Smooth muscle cell (in vitro differentiated cells): Measurements from ENCODE around the gene OR1J1. TPM values are rescaled to one million over a fixed set of nuclear protein-coding genes. Genes with fewer than 3 reads are reported as not detected.

Source experiments
- DNase-seq: peaks from one replicate; lab custom pipeline; 2025; ENCODE audit not compliant: unreplicated experiment; lab: John Stamatoyannopoulos, UW
- H2AFZ ChIP-seq: fragments of 200-600 bp; sonication (generic); 2 replicates; pipeline ENCODE4 v1.6.0; 2016; ENCODE audit warnings: antibody characterized with exemption, low read depth, mild to moderate bottlenecking
- H3F3A ChIP-seq: fragments of 200-600 bp; sonication (generic); 2 replicates; pipeline ENCODE4 v1.6.0; 2017; ENCODE audit warnings: antibody characterized with exemption, low read depth
- H3K27ac ChIP-seq: fragments of 200-600 bp; sonication (generic); 2 replicates; pipeline ENCODE4 v1.5.1; 2016; ENCODE audit warnings: low read depth, mild to moderate bottlenecking
- H3K27me3 ChIP-seq: fragments of 200-600 bp; sonication (generic); 2 replicates; pipeline ENCODE4 v1.6.1; 2016; ENCODE audit warnings: low read depth, mild to moderate bottlenecking
- H3K36me3 ChIP-seq: fragments of 200-600 bp; sonication (generic); 2 replicates; pipeline ENCODE4 v1.5.1; 2016; ENCODE audit warnings: low read depth
- H3K4me1 ChIP-seq: fragments of 200-600 bp; sonication (generic); 2 replicates; pipeline ENCODE4 v1.5.1; 2016; ENCODE audit warnings: low read depth
- H3K4me2 ChIP-seq: fragments of 200-600 bp; sonication (generic); 2 replicates; pipeline ENCODE4 v1.6.0; 2016; ENCODE audit warnings: mild to moderate bottlenecking
- H3K4me3 ChIP-seq: fragments of 200-600 bp; sonication (generic); 2 replicates; pipeline ENCODE4 v1.5.1; 2016; ENCODE audit warnings: mild to moderate bottlenecking
- H3K79me2 ChIP-seq: fragments of 200-600 bp; sonication (generic); 2 replicates; pipeline ENCODE4 v1.6.0; 2016; ENCODE audit warnings: low read depth, mild to moderate bottlenecking
- H3K9ac ChIP-seq: fragments of 200-600 bp; sonication (generic); 2 replicates; pipeline ENCODE4 v1.6.0; 2016; ENCODE audit warnings: low read depth
- H3K9me3 ChIP-seq: fragments of 200-600 bp; sonication (generic); replicated peaks from 2 replicates; pipeline ENCODE4 v1.5.1; 2016; ENCODE audit warnings: low read depth
- H4K20me1 ChIP-seq: fragments of 200-600 bp; sonication (generic); 2 replicates; pipeline ENCODE4 v1.6.0; 2016; ENCODE audit warnings: low read depth
- CTCF ChIP-seq: fragments of 200-600 bp; sonication (generic); IDR thresholded peaks from 2 replicates; pipeline ENCODE4 v1.5.1; 2017; ENCODE audit warnings: borderline replicate concordance, mild to moderate bottlenecking, antibody characterized with exemption; ENCODE audit not compliant: insufficient read depth, poor library complexity, severe bottlenecking
- WGBS: methylation state at CpG from one replicate; pipeline ENCODE4 v1.1.7; 2016; ENCODE audit warnings: low lambda C conversion rate; 5-methylcytosine and 5-hydroxymethylcytosine counted together
- polyA plus RNA-seq: library from polyadenylated mRNA; unstranded; fragments of >200 nt; fragmentation: Nextera tagmentation; extraction: Ambion mirVana; gene quantifications from 2 replicates; pipeline ENCODE4 v1.2.1, GENCODE V29; 2016
- total RNA-seq: library from RNA; depleted of rRNA; stranded (reverse); fragments of >200 nt; gene quantifications from 2 replicates; pipeline ENCODE4 v1.2.3, GENCODE V29; 2014

Gene OR1J1
- total and polyA plus RNA-seq, 2 experiments from 2014 or later = not detected

- no peak overlapping the region for H3K9ac ChIP-seq
- no peaks in the 10 kb centered on the region for H3K9me3 ChIP-seq
- no peaks in the 10 kb centered on the region for H4K20me1 ChIP-seq
- no peaks in the 10 kb centered on the region for H3F3A ChIP-seq
- no peaks in the 10 kb centered on the region for H3K36me3 ChIP-seq
- no peak for TF ChIP-seq CTCF
- no peaks in the 10 kb centered on the region for H3K4me1 ChIP-seq
- no peak for DNase-seq
- no peak overlapping the region for H2AFZ ChIP-seq
- H3K79me2 ChIP-seq = no peaks in the 10 kb centered on the region
- H3K4me3 ChIP-seq = no peak overlapping the region
- no peak overlapping the region for H3K4me2 ChIP-seq
- no peak overlapping the region for H3K27ac ChIP-seq
- no peaks in the 10 kb centered on the region for H3K27me3 ChIP-seq
- WGBS = 85% methylated on average over 3 of the region's 3 CpGs
Measured at GRCh38 chr9:122456123-122456522, 21.6 kb downstream of the OR1J1 start.

DNA sequence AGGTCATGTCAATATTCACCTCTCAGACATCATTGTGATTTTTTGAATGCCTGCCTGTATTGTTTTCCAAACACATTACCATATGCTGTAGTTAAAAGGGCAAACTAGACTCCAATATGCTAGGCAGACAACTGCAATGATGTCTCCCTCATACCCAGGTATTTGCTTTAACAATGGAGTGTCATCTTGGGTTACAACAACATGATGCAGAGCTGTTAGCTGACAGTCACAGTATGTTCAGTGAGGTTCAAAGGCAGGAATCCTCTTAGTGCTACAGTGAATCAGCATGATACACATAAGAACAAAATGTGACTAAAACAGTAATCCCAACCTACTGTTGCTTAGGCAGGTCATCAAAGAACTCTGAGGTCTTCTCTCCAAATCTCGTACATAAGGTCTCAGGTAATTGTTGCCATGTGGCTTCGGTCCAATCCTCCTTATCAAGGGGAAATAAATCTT, 24.0 kb downstream of the OR1J1 start:
- no peaks in the 10 kb centered on the region for H3K79me2 ChIP-seq
- no peaks in the 10 kb centered on the region for H3K9me3 ChIP-seq
- DNase-seq = no peak
- H4K20me1 ChIP-seq = no peaks in the 10 kb centered on the region
- H3K4me3 ChIP-seq = no peak overlapping the region
- WGBS = 87% methylated on average over 2 of the region's 2 CpGs
- H3K4me2 ChIP-seq = no peak overlapping the region
- no peaks in the 10 kb centered on the region for H3K27me3 ChIP-seq
- no peak for TF ChIP-seq CTCF
- no peak overlapping the region for H3K9ac ChIP-seq
- H3K36me3 ChIP-seq = no peaks in the 10 kb centered on the region
- H3K27ac ChIP-seq = no peak overlapping the region
- H3F3A ChIP-seq = no peaks in the 10 kb centered on the region
- no peak overlapping the region for H2AFZ ChIP-seq
- H3K4me1 ChIP-seq = no peaks in the 10 kb centered on the region

DNA sequence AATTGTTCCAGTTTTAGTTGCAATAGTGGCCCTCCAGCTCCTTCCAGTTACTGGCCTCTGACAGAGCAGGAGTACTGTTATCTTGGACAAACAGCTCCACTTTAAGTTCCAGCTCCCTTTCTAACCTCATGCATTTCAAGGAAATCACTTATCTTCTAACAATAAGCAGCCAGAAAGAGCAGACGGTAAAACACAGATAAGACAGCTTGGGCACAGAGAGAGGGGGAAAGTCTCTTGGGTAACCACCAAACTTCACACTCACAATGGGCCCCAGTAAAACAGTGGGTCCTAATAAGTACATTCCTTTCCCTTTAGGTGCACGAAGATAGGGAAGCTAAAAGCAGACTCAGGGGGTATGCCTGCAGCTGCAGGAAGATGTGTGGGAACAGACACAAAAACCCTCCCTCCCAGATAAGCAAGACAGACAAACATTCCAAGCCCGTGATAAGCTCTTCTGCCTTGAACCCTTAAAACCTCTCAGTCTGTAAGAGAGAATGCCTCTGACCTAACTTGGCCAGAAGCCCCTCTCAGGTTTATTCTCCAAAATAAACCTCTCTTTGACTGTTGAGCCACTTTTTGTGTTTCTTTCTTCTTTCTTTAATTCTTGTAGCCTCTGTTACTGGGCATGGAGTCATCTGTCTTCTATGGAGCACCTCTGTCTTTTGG, 30.8 kb downstream of the OR1J1 start:
- Histone ChIP-seq H3K9ac (no peak overlapping the region), H3K4me1 (no peaks in the 10 kb centered on the region), H3K36me3 (no peaks in the 10 kb centered on the region), H4K20me1 (no peaks in the 10 kb centered on the region), H2AFZ (no peak overlapping the region), H3K4me3 (no peak overlapping the region), H3K27me3 (no peaks in the 10 kb centered on the region), H3F3A (no peaks in the 10 kb centered on the region), H3K9me3 (no peaks in the 10 kb centered on the region), H3K4me2 (no peak overlapping the region), H3K27ac (no peak overlapping the region), H3K79me2 (no peaks in the 10 kb centered on the region)
- 58% methylated on average over 3 of the region's 3 CpGs for WGBS
- TF ChIP-seq CTCF = no peak
- DNase-seq = no peak

DNA sequence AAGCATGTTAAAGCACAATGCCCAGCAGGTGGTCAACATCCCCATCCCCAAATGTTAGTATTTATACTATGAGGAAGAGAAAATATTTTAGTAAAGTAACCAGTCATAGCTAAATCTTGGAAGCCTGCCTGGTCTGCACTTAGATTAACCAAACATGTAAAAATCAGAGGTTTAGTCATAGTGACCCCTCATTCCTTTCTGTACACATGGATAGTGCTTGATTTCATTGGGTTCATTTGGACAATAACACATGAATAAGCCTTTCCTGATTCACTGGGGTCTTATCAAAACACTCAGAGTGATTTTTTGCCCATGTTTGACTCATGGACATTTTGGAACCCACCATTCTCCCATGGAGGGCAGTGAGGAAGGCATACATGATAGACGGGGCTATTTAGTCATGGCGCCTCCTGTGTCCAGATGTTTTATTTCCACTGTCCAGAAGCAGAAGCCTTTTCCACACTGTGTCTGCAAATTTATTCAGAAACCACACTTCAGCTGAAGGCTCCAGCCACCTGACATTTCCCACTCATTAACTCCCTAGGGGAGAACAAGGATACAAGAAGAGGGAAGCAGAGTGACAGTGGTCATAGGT, 32.5 kb downstream of the OR1J1 start:
- Histone ChIP-seq H3K9ac (no peak overlapping the region), H3K27me3 (no peaks in the 10 kb centered on the region), H3K4me3 (no peak overlapping the region), H3K4me2 (no peak overlapping the region), H3K27ac (no peak overlapping the region), H3K4me1 (no peaks in the 10 kb centered on the region), H3K9me3 (no peaks in the 10 kb centered on the region), H4K20me1 (no peaks in the 10 kb centered on the region), H3K79me2 (no peaks in the 10 kb centered on the region), H3F3A (no peaks in the 10 kb centered on the region), H2AFZ (no peak overlapping the region), H3K36me3 (no peaks in the 10 kb centered on the region)
- DNase-seq = no peak
- WGBS = 85% methylated on average over 2 of the region's 2 CpGs
- no peak for TF ChIP-seq CTCF
